A549 (cell line): ENCODE results near the gene CXXC1. TPM values are rescaled to one million over a fixed set of nuclear protein-coding genes. Genes with fewer than 3 reads are reported as not detected.
A peak's percentile ranks its signal among the peaks of the same experiment; 100 is the strongest.

Source experiments
- ATAC-seq, 2 experiments: fragments of 200-7000 bp in 1 of 2; fragments of >200 bp in 1 of 2; cut with Nextera tagmentation in 1 of 2; cut with Tn5 transposase in 1 of 2; 3 replicates each; pipeline versions ENCODE4 v1.8.0 to v1.9.1; 2018 to 2020; ENCODE audit warnings: mild to moderate bottlenecking in 1 of 2, moderate library complexity in 1 of 2
- CTCF ChIA-PET: fragments of 300-600 bp; sonication (Branson Sonifier 250); formaldehyde crosslinking; extraction: SDS; loops from one replicate; lab custom pipeline; 2021; ENCODE audit warnings: antibody characterized with exemption, inconsistent platforms; lab: Yijun Ruan, JAX
- POLR2A ChIA-PET: fragments of 350-600 bp; formaldehyde crosslinking; extraction: SDS; loops from one replicate; lab custom pipeline; 2021; ENCODE audit warnings: antibody characterized with exemption, inconsistent platforms; lab: Yijun Ruan, JAX
- DNase-seq, 2 experiments: peaks; one replicate each; pipeline versions ENCODE4 v3.0.0 to v3.0.0-alpha.2; 2011 to 2016; ENCODE audit warnings: low read depth in 1 of 2, low spot score in 1 of 2
- FAIRE-seq: peaks from 2 replicates; lab custom pipeline; 2011; peaks lifted over from hg19 to GRCh38; lab: Jason Lieb, UNC
- H3K27ac ChIP-seq, 2 experiments: fragments of >200 bp; sonication (Bioruptor Twin); formaldehyde crosslinking; 3 replicates each; pipeline ENCODE4 v1.5.1; 2016 to 2017
- H3K4me1 ChIP-seq: fragments of >200 bp; sonication (Bioruptor Twin); formaldehyde crosslinking; 3 replicates; pipeline ENCODE4 v1.6.1; 2016
- H3K4me2 ChIP-seq: fragments of >200 bp; sonication (Bioruptor Twin); formaldehyde crosslinking; 3 replicates; pipeline ENCODE4 v1.6.1; 2016
- H3K4me3 ChIP-seq: fragments of >200 bp; sonication (Bioruptor Twin); formaldehyde crosslinking; 3 replicates; pipeline ENCODE4 v1.5.1; 2016
- H3K9me3 ChIP-seq: fragments of >200 bp; sonication (Bioruptor Twin); formaldehyde crosslinking; 3 replicates; pipeline ENCODE4 v1.6.1; 2016
- CEBPB ChIP-seq, 2 experiments: fragments of >200 bp in 1 of 2; sonication (Bioruptor Twin) in 1 of 2; formaldehyde crosslinking in 1 of 2; IDR thresholded peaks; 2 replicates each; pipeline ENCODE4 v1.6.1; 2012 to 2016
- CHD2 ChIP-seq: fragments of 150-350 bp; IDR thresholded peaks from 2 replicates; pipeline ENCODE4 v1.6.1; 2014; ENCODE audit warnings: low read length; ENCODE audit not compliant: partially characterized antibody
- CHD4 ChIP-seq: fragments of 200-600 bp; sonication (generic); IDR thresholded peaks from 2 replicates; pipeline ENCODE4 v1.6.1; 2016; ENCODE audit warnings: antibody characterized with exemption, mild to moderate bottlenecking, borderline replicate concordance
- EHMT2 ChIP-seq: fragments of 200-600 bp; sonication (generic); IDR thresholded peaks from 2 replicates; pipeline ENCODE4 v1.6.1; 2016; ENCODE audit warnings: antibody characterized with exemption, low read depth, mild to moderate bottlenecking, moderate library complexity
- FOSL2 ChIP-seq, 2 experiments: fragments of 450-650 bp in 1 of 2; fragments of >200 bp in 1 of 2; sonication (Bioruptor Twin) in 1 of 2; formaldehyde crosslinking; IDR thresholded peaks; 2 replicates each; pipeline versions ENCODE4 v1.5.0 to v1.6.1; 2016 to 2020; ENCODE audit warnings: mild to moderate bottlenecking in 1 of 2, moderate library complexity in 1 of 2
- HEYL ChIP-seq: fragments of 250-450 bp; sonication (Bioruptor Pico); IDR thresholded peaks from 2 replicates; pipeline ENCODE4 v1.8.0; 2021; ENCODE audit warnings: mild to moderate bottlenecking, moderate library complexity
- HOXA7 ChIP-seq: fragments of 250-450 bp; sonication (Bioruptor Pico); IDR thresholded peaks from 2 replicates; pipeline ENCODE4 v1.5.0; 2020; ENCODE audit warnings: mild to moderate bottlenecking, moderate library complexity
- HOXB13 ChIP-seq: fragments of 250-450 bp; sonication (Bioruptor Pico); IDR thresholded peaks from 2 replicates; pipeline ENCODE4 v1.5.0; 2020; ENCODE audit warnings: low read depth, mild to moderate bottlenecking, moderate library complexity
- KDM5A ChIP-seq: fragments of 200-600 bp; sonication (generic); IDR thresholded peaks from 2 replicates; pipeline ENCODE4 v1.6.1; 2016; ENCODE audit warnings: antibody characterized with exemption, mild to moderate bottlenecking
- MYC ChIP-seq: IDR thresholded peaks from 2 replicates; pipeline ENCODE4 v1.6.1; 2012; ENCODE audit warnings: mild to moderate bottlenecking, inconsistent platforms, low read length, improper control_type of control experiment, borderline replicate concordance
- PHF8 ChIP-seq: fragments of 200-600 bp; sonication (generic); IDR thresholded peaks from 2 replicates; pipeline ENCODE4 v1.6.1; 2016; ENCODE audit warnings: low read depth, mild to moderate bottlenecking, antibody characterized with exemption, moderate library complexity, borderline replicate concordance
- POLR2A ChIP-seq: IDR thresholded peaks from 2 replicates; pipeline ENCODE4 v1.6.1; 2012; ENCODE audit warnings: mild to moderate bottlenecking, low read length
- RAD21 ChIP-seq, 2 experiments: fragments of >200 bp in 1 of 2; sonication (Bioruptor Twin) in 1 of 2; formaldehyde crosslinking in 1 of 2; IDR thresholded peaks in 1 of 2; conservative IDR thresholded peaks in 1 of 2; 2 replicates in 1 of 2; 3 replicates in 1 of 2; pipeline ENCODE4 v1.6.1; 2012 to 2018; ENCODE audit warnings: inconsistent platforms in 1 of 2
- RCOR1 ChIP-seq: fragments of 150-350 bp; IDR thresholded peaks from 2 replicates; pipeline ENCODE4 v1.6.1; 2014; ENCODE audit warnings: antibody characterized with exemption, low read length, low read depth
- RFX5 ChIP-seq: fragments of 450-650 bp; IDR thresholded peaks from 2 replicates; pipeline ENCODE4 v1.7.1; 2014; ENCODE audit warnings: antibody characterized with exemption, mild to moderate bottlenecking, moderate library complexity
- TP53 ChIP-seq: fragments of 250-450 bp; sonication (Bioruptor Pico); IDR thresholded peaks from 2 replicates; pipeline ENCODE4 v1.5.0; 2021; ENCODE audit warnings: mild to moderate bottlenecking, moderate library complexity
- ZFP36 ChIP-seq: fragments of 450-650 bp; IDR thresholded peaks from 2 replicates; pipeline ENCODE4 v1.6.1; 2014; ENCODE audit warnings: borderline replicate concordance; ENCODE audit not compliant: partially characterized antibody
- ZNF302 ChIP-seq: fragments of 250-450 bp; sonication (Bioruptor Pico); IDR thresholded peaks from 2 replicates; pipeline ENCODE4 v1.9.0; 2021; ENCODE audit warnings: inconsistent platforms, mild to moderate bottlenecking, moderate library complexity
- WGBS: methylation state at CpG from one replicate; pipeline ENCODE4 v1.1.6; 2017; ENCODE audit errors: missing lambda C conversion rate; 5-methylcytosine and 5-hydroxymethylcytosine counted together
- polyA plus RNA-seq, 4 experiments: library from polyadenylated mRNA; depleted of rRNA in 3 of 4; stranded (reverse); fragments of >200 nt; fragmentation: RNase III in 1 of 4; extraction: RNeasy Plus Mini Kit Qiagen cat#74134 plus additional on column Dnase treatment in 1 of 4; gene quantifications; 2 replicates in 3 of 4; 3 replicates in 1 of 4; pipeline ENCODE4 v1.2.3, GENCODE V29; 2011 to 2017
- TF ChIP-seq, protein P1 (sequence below): IDR thresholded peaks from 2 replicates; pipeline ENCODE4 v1.6.1; 2012
- TF ChIP-seq, protein P2 (sequence below): fragments of 150-350 bp; IDR thresholded peaks from 2 replicates; pipeline ENCODE4 v1.6.1; 2014; ENCODE audit warnings: low read depth, mild to moderate bottlenecking, low read length
- TF ChIP-seq, protein P3 (sequence below): fragments of 250-450 bp; sonication (Bioruptor Pico); IDR thresholded peaks from 2 replicates; pipeline ENCODE4 v1.5.0; 2021; ENCODE audit warnings: mild to moderate bottlenecking, moderate library complexity, borderline replicate concordance

The CXXC1 gene
- polyA plus RNA-seq, 2 of the 4 experiments (the other 2 are of a cell fraction): 21.2 to 54.3 TPM

DNA sequence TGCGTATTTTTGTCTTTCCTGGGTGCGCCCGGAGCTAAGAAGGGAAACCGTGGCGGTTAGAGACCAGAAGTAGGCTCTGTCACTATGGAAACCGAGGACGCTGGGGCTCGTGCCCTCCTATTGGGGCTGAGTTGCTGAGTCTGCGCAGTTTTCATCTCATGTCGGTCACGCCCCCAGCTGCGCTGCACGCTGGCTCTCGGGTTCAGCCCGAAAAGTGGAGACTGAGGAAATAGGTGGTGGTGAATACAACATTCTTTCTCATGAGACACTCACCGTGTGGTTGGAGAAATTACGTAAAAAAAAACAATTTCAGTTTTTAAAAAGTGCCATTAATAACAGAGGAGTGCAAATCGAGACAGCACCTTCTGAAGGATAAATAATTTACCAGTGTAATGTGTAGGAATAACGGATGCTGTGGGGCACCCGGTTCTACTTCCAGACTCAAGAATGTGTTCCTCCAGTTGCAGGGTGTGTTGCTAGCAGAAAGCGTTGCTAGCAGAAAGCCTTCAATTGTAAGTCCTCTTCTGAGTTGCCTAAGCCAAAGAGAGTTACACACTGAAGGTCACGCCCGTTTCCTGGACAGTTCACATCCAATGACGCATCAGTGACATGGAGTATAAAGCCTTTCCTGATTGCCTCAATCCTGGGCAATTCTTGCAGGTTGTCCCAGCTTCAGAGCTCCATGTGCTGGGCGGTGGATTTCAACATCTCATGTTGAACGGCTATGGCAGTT, 20.4 kb upstream of the CXXC1 start:
- FAIRE-seq: no peak
- Histone ChIP-seq H3K27ac (peak overlapping the region; percentile 62 to 79; a peak in 5 of 6 replicates), H3K9me3 (peaks cover 9% of the 10 kb centered on the region; the same call in 2 of the 3 replicates), H3K4me1 (peaks cover 9% of the 10 kb centered on the region; the same call in 2 of the 3 replicates), H3K4me3 (peak overlapping the region; percentile 48), H3K4me2 (peak overlapping the region; percentile 80)
- 2% methylated on average over 26 of the region's 26 CpGs for WGBS
- TF ChIP-seq, protein P1, sequence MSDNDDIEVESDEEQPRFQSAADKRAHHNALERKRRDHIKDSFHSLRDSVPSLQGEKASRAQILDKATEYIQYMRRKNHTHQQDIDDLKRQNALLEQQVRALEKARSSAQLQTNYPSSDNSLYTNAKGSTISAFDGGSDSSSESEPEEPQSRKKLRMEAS: peak; percentile 47; the same call in 1 of the 2 replicates
- TF ChIP-seq RFX5: peak; percentile 86
- no peak for TF ChIP-seq HOXA7
- peak; percentile 18 to 67; a peak in 3 of 4 replicates for TF ChIP-seq CEBPB (IDR thresholded peaks at IDR 0.05)
- peak; percentile 21; the same call in 1 of the 2 replicates for TF ChIP-seq MYC
- ChIA-PET CTCF (interaction anchor here (0.9 to 2.7 kb wide), 2 partner anchors 26 to 49 kb away, joined by 3 to 7 read pairs; no protein-coding TSS in a partner anchor), POLR2A (interaction anchor here (0.7 to 1.4 kb wide), 2 partner anchors 26 to 49 kb away, joined by 3 to 10 read pairs; partner anchors contain the start of gene MBD1)
- peak; percentile 86 to 88 for DNase-seq
- peak; percentile 98 to 99 for ATAC-seq

DNA sequence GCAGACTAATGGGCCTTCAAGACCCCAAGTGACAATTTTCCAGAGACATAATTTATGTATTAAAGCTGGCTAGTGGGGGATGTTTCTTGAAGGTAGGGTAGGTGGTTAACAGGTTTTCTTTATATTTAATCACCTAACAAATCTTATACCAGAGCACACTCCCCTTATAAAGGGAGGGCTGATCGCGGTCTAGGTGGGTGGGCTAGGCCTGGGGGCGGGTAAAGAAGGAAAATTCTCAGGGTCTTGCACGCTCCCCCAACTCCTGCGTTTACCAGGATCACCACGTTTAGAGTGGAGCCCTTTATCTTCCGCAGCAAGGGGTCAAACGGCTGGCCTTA, 19.9 kb upstream of the CXXC1 start:
- FAIRE-seq (no peak), DNase-seq (no peak), ATAC-seq (peak in 1 of 2 experiments; percentile 39; a peak in 3 of 6 replicates)
- Histone ChIP-seq H3K4me3 (peak overlapping the region; percentile 48), H3K9me3 (peaks cover 9% of the 10 kb centered on the region; the same call in 2 of the 3 replicates), H3K4me1 (peaks cover 9% of the 10 kb centered on the region; the same call in 2 of the 3 replicates), H3K4me2 (peak overlapping the region; percentile 80), H3K27ac (peak overlapping the region; percentile 31 to 79; a peak in 3 of 6 replicates)
- WGBS: 0% methylated on average over 2 of the region's 8 CpGs
- ChIA-PET POLR2A (interaction anchor here (0.7 to 1.4 kb wide), 2 partner anchors 26 to 50 kb away, joined by 3 to 10 read pairs; partner anchors contain the start of gene MBD1), CTCF (interaction anchor here (0.9 to 2.7 kb wide), 2 partner anchors 26 to 50 kb away, joined by 3 to 7 read pairs; no protein-coding TSS in a partner anchor)
- TF ChIP-seq POLR2A: no peak

DNA sequence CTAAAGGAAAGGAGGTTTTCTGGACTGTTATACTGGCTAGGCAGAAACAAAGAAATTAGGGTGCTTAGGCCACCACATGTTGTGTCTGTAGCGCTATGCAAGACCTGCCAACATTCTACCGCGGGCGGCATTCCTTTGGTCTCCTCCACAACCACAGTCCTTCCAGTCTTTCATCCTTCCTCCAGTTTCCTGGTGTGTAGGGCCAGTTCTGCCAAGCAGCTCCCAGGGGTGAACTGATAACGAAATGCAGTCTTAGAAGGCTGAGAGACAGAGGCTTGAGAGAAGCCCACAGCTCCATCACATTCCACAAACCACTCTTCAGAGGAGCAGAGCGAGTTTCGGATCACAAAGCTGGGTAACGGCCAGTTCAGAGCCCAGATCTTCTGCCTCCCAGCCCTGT, 19.5 kb upstream of the CXXC1 start:
- POLR2A ChIA-PET: interaction anchor here (1.4 kb wide), 1 partner anchor 25 kb away, joined by 10 read pairs; the partner anchor contains the start of gene MBD1
- Histone ChIP-seq H3K27ac (peak overlapping the region in 1 of 2 experiments; percentile 79; a peak in 2 of 6 replicates), H3K4me3 (peak overlapping the region; percentile 48; the same call in 1 of the 3 replicates), H3K9me3 (peaks cover 9% of the 10 kb centered on the region; the same call in 2 of the 3 replicates), H3K4me2 (peak overlapping the region; percentile 80), H3K4me1 (peaks cover 9% of the 10 kb centered on the region; the same call in 2 of the 3 replicates)
- DNase-seq (no peak), ATAC-seq (no peak), FAIRE-seq (no peak)
- CTCF ChIA-PET: interaction anchor here (0.9 to 2.7 kb wide), 2 partner anchors 25 to 50 kb away, joined by 3 to 7 read pairs; no protein-coding TSS in a partner anchor
- 74% methylated on average over 8 of the region's 8 CpGs for WGBS
- no peak for TF ChIP-seq RFX5
- no peak for TF ChIP-seq EHMT2
- TF ChIP-seq CHD4: no peak
- TF ChIP-seq PHF8: no peak
- TF ChIP-seq ZNF302 (CRISPR knock-in tag): no peak
- no peak for TF ChIP-seq CEBPB (IDR thresholded peaks at IDR 0.05)
- TF ChIP-seq FOSL2 (IDR thresholded peaks at IDR 0.05): no peak
- no peak for TF ChIP-seq FOSL2 (CRISPR knock-in tag; IDR thresholded peaks at IDR 0.05)
- TF ChIP-seq HEYL: no peak
- no peak for TF ChIP-seq HOXB13
- TF ChIP-seq, protein P2, sequence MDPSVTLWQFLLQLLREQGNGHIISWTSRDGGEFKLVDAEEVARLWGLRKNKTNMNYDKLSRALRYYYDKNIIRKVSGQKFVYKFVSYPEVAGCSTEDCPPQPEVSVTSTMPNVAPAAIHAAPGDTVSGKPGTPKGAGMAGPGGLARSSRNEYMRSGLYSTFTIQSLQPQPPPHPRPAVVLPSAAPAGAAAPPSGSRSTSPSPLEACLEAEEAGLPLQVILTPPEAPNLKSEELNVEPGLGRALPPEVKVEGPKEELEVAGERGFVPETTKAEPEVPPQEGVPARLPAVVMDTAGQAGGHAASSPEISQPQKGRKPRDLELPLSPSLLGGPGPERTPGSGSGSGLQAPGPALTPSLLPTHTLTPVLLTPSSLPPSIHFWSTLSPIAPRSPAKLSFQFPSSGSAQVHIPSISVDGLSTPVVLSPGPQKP: no peak
- no peak for TF ChIP-seq ZFP36
- no peak for TF ChIP-seq RAD21 (conservative IDR thresholded peaks at IDR 0.05 in 1 of 2, IDR thresholded peaks at IDR 0.05 in 1 of 2)
- TF ChIP-seq KDM5A: no peak
- TF ChIP-seq POLR2A: no peak
- TF ChIP-seq, protein P3, sequence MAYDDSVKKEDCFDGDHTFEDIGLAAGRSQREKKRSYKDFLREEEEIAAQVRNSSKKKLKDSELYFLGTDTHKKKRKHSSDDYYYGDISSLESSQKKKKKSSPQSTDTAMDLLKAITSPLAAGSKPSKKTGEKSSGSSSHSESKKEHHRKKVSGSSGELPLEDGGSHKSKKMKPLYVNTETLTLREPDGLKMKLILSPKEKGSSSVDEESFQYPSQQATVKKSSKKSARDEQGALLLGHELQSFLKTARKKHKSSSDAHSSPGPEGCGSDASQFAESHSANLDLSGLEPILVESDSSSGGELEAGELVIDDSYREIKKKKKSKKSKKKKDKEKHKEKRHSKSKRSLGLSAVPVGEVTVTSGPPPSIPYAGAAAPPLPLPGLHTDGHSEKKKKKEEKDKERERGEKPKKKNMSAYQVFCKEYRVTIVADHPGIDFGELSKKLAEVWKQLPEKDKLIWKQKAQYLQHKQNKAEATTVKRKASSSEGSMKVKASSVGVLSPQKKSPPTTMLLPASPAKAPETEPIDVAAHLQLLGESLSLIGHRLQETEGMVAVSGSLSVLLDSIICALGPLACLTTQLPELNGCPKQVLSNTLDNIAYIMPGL (CRISPR knock-in tag): no peak
- TF ChIP-seq RCOR1: no peak
- no peak for TF ChIP-seq TP53 (CRISPR knock-in tag)
- no peak for TF ChIP-seq CHD2
